Glutamatergic neuron (in vitro differentiated cells): Measurements from ENCODE around the gene ASIC2. TPM values are rescaled to one million over a fixed set of nuclear protein-coding genes. Genes with fewer than 3 reads are reported as not detected.

Experiments
- DNase-seq: peaks from one replicate; pipeline ENCODE4 v3.0.0; 2022
- H3K27ac Mint-ChIP-seq: one replicate; pipeline ENCODE4 v1.8.0; 2020; ENCODE audit warnings: mild to moderate bottlenecking, mixed read lengths, inconsistent platforms; ENCODE audit not compliant: unreplicated experiment
- H3K27me3 Mint-ChIP-seq: one replicate; pipeline ENCODE4 v1.8.0; 2020; ENCODE audit warnings: mild to moderate bottlenecking, moderate library complexity, mixed read lengths, inconsistent platforms; ENCODE audit not compliant: unreplicated experiment
- H3K36me3 Mint-ChIP-seq: one replicate; pipeline ENCODE4 v1.8.0; 2020; ENCODE audit warnings: mild to moderate bottlenecking, mixed read lengths, inconsistent platforms; ENCODE audit not compliant: unreplicated experiment
- H3K4me1 Mint-ChIP-seq: one replicate; pipeline ENCODE4 v1.8.0; 2020; ENCODE audit warnings: mild to moderate bottlenecking, low read depth, mixed read lengths, inconsistent platforms; ENCODE audit not compliant: unreplicated experiment
- H3K4me3 Mint-ChIP-seq: one replicate; pipeline ENCODE4 v1.8.0; 2020; ENCODE audit warnings: mild to moderate bottlenecking, mixed read lengths, inconsistent platforms; ENCODE audit not compliant: unreplicated experiment
- H3K9me3 Mint-ChIP-seq: one replicate; pipeline ENCODE4 v1.8.0; 2020; ENCODE audit warnings: mild to moderate bottlenecking, moderate library complexity, mixed read lengths, inconsistent platforms; ENCODE audit not compliant: unreplicated experiment
- total RNA-seq: library from RNA; stranded (reverse); fragmentation: NEBNext Ultra II Directional; extraction: Animal tissue kit (Norgen Biotek cat#: 25700); gene quantifications from one replicate; pipeline ENCODE4 v1.2.1, GENCODE V29; 2021; ENCODE audit not compliant: unreplicated experiment
- TF ChIP-seq, protein P1 (sequence below): fragments of 200-600 bp; sonication (generic); IDR thresholded peaks from one replicate; pipeline ENCODE4 v1.5.0; 2021; ENCODE audit not compliant: partially characterized antibody, unreplicated experiment

ASIC2 gene
- total RNA-seq, 1 donor from 2014 or later = 0.74 TPM

DNA sequence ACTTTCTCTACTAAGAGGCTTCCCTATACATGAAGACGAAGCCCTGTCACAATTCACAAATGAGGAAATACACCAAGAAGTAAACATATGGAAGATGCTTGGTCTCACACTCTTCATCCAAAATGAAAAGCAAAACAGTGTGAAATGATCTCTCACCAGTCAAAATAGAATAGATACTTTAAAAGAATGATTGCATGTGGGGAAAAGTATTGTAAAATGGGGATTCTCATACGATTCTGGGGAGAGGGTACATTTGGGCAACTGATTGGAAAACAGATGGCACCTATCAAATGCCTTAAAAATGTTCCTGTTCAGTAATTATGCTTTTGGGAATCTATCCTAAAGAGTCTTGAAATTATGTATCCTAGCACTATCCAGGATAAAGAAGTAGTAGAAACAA is 78.1 kb downstream of the ASIC2 start:
- H3K36me3 Mint-ChIP-seq = peaks cover 6% of the 10 kb centered on the region
- H3K9me3 Mint-ChIP-seq = peaks cover 2% of the 10 kb centered on the region
- TF ChIP-seq, protein P1, sequence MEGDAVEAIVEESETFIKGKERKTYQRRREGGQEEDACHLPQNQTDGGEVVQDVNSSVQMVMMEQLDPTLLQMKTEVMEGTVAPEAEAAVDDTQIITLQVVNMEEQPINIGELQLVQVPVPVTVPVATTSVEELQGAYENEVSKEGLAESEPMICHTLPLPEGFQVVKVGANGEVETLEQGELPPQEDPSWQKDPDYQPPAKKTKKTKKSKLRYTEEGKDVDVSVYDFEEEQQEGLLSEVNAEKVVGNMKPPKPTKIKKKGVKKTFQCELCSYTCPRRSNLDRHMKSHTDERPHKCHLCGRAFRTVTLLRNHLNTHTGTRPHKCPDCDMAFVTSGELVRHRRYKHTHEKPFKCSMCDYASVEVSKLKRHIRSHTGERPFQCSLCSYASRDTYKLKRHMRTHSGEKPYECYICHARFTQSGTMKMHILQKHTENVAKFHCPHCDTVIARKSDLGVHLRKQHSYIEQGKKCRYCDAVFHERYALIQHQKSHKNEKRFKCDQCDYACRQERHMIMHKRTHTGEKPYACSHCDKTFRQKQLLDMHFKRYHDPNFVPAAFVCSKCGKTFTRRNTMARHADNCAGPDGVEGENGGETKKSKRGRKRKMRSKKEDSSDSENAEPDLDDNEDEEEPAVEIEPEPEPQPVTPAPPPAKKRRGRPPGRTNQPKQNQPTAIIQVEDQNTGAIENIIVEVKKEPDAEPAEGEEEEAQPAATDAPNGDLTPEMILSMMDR = no peak
- H3K27ac Mint-ChIP-seq = no peak overlapping the region
- no peak overlapping the region for H3K4me3 Mint-ChIP-seq
- no peak for DNase-seq
- peaks cover 2% of the 10 kb centered on the region for H3K27me3 Mint-ChIP-seq
- H3K4me1 Mint-ChIP-seq = peaks cover 5% of the 10 kb centered on the region

DNA sequence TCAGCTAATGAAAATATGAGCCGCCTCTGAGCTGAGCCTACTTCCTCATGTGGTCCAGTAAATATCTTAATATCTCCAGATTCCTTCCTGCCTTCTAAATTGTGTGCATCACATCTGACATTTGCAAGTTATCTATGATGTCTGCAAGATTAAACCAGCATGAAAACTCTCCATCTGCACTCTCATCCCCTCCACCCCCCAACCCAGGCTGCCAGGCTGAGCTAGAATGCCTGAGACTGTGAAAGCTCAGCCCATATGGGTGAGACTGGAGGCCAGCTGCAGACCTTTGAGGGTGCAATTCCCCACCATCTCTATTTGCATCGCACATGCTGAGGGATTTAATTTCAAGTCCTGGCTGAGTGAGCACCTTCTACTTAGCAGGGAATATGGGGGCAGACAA is 82.8 kb downstream of the ASIC2 start:
- Mint-ChIP-seq H3K27ac (no peak overlapping the region), H3K4me1 (peaks cover 5% of the 10 kb centered on the region), H3K9me3 (no peaks in the 10 kb centered on the region), H3K4me3 (no peak overlapping the region), H3K36me3 (peaks cover 6% of the 10 kb centered on the region), H3K27me3 (peaks cover 4% of the 10 kb centered on the region)
- no peak for DNase-seq
- TF ChIP-seq, protein P1 = no peak

DNA sequence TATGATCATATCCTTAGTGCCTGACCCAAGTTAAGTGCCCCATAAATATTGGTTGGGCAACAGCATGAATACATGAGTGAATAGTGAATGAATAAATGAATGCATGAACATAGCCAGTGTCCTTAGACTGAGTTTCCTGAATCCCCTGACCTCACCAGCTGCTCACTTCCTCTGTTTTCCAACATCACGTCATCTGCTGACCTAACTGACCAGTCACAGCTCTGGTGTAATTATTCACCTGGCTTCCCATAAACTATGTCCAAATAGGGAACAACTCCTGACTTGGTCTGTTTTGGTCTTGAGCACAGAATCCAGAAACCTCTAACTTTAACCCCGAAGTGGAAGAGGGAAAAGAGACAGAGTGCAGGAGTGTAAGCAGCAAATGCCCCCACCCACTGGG is 83.4 kb downstream of the ASIC2 start:
- peaks cover 4% of the 10 kb centered on the region for H3K27me3 Mint-ChIP-seq
- no peak for DNase-seq
- H3K9me3 Mint-ChIP-seq = no peaks in the 10 kb centered on the region
- TF ChIP-seq, protein P1 = no peak
- H3K27ac Mint-ChIP-seq = no peak overlapping the region
- peaks cover 5% of the 10 kb centered on the region for H3K4me1 Mint-ChIP-seq
- H3K36me3 Mint-ChIP-seq = peaks cover 6% of the 10 kb centered on the region
- H3K4me3 Mint-ChIP-seq = no peak overlapping the region

DNA sequence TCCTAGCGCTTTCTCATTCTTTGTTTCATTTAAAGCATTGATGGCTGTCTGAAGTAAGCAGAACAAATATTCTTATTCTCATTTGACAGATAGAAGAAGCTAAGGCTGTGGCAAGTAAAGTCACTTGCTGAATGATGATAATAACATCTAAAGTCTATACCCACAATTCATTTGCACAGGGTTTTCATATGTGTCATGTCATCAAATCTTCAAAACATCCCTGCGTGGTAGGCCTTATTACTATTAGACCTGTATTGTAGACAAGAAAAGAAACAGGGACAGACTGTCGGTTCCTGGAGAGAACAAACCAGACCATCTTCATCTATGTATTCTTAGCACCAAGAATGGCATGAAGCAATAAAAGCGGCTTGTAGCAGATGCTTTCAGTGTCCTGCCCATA is 85.9 kb downstream of the ASIC2 start:
- TF ChIP-seq, protein P1 = no peak
- Mint-ChIP-seq H3K27ac (no peak overlapping the region), H3K36me3 (peaks cover 4% of the 10 kb centered on the region), H3K9me3 (no peaks in the 10 kb centered on the region), H3K27me3 (peaks cover 4% of the 10 kb centered on the region), H3K4me3 (no peak overlapping the region), H3K4me1 (peaks cover 13% of the 10 kb centered on the region)
- no peak for DNase-seq

DNA sequence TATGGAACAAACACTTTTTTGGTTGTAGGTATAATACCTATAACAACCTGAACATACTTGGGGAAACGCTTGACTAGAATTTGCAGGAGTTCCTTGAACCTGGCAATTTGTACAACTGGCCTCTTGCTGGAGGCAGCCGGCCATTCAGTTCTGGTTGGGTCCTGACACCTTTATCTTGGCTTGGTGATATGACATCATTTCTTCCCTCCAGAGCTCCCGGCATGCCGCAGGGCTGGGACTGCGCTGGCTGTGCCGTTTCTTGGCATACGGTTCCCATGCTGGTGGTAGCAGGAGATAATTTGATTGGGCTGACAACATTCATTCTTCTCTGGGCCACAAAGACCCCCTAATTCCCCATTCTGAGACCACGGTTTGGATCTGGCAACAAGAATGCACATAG is 87.5 kb downstream of the ASIC2 start:
- Mint-ChIP-seq H3K27me3 (peaks cover 3% of the 10 kb centered on the region), H3K27ac (no peak overlapping the region), H3K9me3 (no peaks in the 10 kb centered on the region), H3K4me1 (peaks cover 13% of the 10 kb centered on the region), H3K36me3 (no peaks in the 10 kb centered on the region), H3K4me3 (no peak overlapping the region)
- TF ChIP-seq, protein P1 = no peak
- DNase-seq = no peak
